ENCODE data around the gene ASMTL.

ASMTL gene

DNA sequence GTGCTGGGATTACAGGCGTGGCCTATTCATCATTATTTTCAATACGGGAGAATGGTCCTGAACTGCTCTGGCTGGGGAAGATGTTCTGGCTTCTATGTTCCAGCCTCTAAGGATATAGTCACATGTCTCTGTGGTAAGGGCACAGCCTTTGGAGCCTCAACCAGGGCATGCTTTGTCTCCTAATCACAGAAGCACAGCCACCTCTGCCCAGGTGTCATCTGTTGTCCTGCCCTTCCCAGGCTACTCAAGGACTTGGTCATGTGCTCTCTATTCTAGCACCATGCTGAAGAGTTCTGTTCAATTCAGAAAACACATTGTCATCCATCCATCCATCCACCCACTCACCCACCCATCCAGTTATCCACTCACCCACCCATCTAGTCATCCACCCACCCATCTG is 29.5 kb downstream of the ASMTL start:
- TF ChIP-seq, protein P1, sequence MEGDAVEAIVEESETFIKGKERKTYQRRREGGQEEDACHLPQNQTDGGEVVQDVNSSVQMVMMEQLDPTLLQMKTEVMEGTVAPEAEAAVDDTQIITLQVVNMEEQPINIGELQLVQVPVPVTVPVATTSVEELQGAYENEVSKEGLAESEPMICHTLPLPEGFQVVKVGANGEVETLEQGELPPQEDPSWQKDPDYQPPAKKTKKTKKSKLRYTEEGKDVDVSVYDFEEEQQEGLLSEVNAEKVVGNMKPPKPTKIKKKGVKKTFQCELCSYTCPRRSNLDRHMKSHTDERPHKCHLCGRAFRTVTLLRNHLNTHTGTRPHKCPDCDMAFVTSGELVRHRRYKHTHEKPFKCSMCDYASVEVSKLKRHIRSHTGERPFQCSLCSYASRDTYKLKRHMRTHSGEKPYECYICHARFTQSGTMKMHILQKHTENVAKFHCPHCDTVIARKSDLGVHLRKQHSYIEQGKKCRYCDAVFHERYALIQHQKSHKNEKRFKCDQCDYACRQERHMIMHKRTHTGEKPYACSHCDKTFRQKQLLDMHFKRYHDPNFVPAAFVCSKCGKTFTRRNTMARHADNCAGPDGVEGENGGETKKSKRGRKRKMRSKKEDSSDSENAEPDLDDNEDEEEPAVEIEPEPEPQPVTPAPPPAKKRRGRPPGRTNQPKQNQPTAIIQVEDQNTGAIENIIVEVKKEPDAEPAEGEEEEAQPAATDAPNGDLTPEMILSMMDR (conservative IDR thresholded peaks at IDR 0.05; ENCODE audit: low read depth, low read length) = no peak
- DNase-seq (ENCODE audit: low read depth) = no peak

DNA sequence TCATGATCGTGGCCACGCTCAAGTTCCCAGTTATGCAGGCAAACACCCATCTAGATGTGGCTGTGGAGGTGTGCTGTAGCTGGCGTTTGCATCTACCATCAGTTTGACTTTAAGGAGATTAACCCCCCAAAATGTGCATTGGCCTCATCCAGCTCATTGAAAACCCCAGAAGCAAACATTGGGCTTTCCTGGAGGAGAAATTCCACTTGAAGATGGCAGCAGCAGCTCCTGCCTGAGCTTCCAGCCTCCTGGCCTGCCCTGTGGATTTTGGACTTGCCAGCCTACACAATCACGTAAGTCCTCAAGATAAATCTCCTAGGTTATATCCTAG is 30.6 kb downstream of the ASMTL start:
- no peak for DNase-seq (ENCODE audit: low read depth)
- H3K4me3 ChIP-seq (ENCODE audit: low read depth, low read length) = no peak overlapping the region
- TF ChIP-seq, protein P1 (conservative IDR thresholded peaks at IDR 0.05; ENCODE audit: low read depth, low read length) = no peak

More for the DNA sequence above, 29.5 kb downstream of the ASMTL start:
- no peak overlapping the region for H3K4me3 ChIP-seq (ENCODE audit: low read depth, low read length)

- no peak for DNase-seq (ENCODE audit: low read depth)
- TF ChIP-seq, protein P1 (conservative IDR thresholded peaks at IDR 0.05; ENCODE audit: low read depth, low read length) = no peak
- no peak overlapping the region for H3K4me3 ChIP-seq (ENCODE audit: low read depth, low read length)
Measured at GRCh38 chrX:1421433-1422134, 31.1 kb downstream of the ASMTL start.

DNA sequence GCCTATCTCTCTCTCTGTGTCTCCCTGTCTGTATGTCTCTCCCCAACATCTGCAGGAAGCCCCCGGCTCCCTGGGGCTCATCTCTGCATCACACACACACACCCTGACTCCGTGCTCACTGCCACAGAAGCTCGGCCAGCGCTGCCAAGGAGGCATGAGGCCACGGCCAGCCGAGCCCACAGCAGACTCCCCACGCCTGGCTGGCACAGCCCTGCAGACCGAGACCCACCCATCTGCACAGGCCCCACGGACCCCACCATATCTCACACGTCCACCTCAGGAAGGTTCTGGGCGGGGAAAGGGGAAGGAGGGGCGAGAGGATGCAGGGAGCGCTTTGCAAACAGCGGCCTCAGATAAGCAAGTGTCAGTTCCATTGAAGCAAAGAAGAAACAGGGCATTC is 32.3 kb downstream of the ASMTL start:
- no peak for DNase-seq (ENCODE audit: low read depth)
- H3K4me3 ChIP-seq (ENCODE audit: low read depth, low read length) = no peak overlapping the region
- TF ChIP-seq, protein P1 (conservative IDR thresholded peaks at IDR 0.05; ENCODE audit: low read depth, low read length) = no peak

GRCh38 chrX:1419545-1420355 is 33.0 kb downstream of the ASMTL start:
- TF ChIP-seq, protein P1 (conservative IDR thresholded peaks at IDR 0.05; ENCODE audit: low read depth, low read length) = no peak
- DNase-seq (ENCODE audit: low read depth) = no peak
- no peak overlapping the region for H3K4me3 ChIP-seq (ENCODE audit: low read depth, low read length)

DNA sequence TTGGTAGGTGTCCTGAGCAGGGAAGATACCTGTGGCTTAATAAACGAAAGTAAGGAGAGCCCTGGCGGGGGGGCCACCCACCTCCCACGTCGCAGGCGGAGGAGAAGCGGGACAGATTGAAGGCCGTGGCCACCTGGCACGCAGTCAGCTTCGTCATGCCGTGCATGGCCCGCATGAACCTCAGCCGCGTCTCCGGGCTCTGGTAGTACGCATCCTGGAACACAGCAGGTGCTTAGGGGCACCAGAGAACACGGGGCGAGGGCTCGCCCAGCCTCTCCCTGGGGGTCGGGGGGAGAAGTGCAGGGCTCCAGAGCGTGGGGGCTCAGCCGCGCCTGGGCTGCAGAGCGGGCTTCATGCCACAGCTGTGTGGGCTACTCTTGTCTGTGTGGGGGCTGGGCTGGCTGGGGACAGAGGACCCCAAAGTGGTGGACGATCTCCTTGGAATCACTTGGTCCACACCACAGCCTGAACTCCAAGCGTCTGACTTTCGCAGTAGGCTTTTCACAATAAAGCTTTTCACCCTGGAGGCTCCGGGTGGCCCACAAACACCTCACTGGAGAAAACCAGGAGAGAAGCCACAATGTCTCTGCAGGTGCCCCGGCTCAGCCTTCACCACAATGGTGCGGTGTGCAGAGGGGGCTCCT is 33.7 kb downstream of the ASMTL start:
- no peak for DNase-seq (ENCODE audit: low read depth)
- H3K4me3 ChIP-seq (ENCODE audit: low read depth, low read length) = no peak overlapping the region
- TF ChIP-seq, protein P1 (conservative IDR thresholded peaks at IDR 0.05; ENCODE audit: low read depth, low read length) = no peak
